Esophagus muscularis mucosa (tissue), 4 donors: ENCODE data around the gene OR2A12. TPM values are rescaled to one million over a fixed set of nuclear protein-coding genes. Genes with fewer than 3 reads are reported as not detected.

Experiments used
- DNase-seq: peaks from one replicate; pipeline ENCODE4 v3.0.0-alpha.2; 2017; ENCODE audit errors: extremely low spot score
- H3K27ac ChIP-seq, 4 donors: fragments of 200-600 bp; sonication (generic); replicated peaks in 1 of 4; 1 replicate in 3 of 4; 2 replicates in 1 of 4; pipeline ENCODE4 v1.5.1; 2016 to 2019; ENCODE audit warnings: mild to moderate bottlenecking in 1 of 4
- H3K27me3 ChIP-seq, 4 donors: fragments of 200-600 bp; sonication (generic); one replicate each; pipeline versions ENCODE4 v1.5.1 to v1.6.0; 2016 to 2019
- H3K36me3 ChIP-seq, 4 donors: fragments of 200-600 bp; sonication (generic); one replicate each; pipeline ENCODE4 v1.5.1; 2016 to 2019
- H3K4me1 ChIP-seq, 4 donors: fragments of 200-600 bp; sonication (generic); one replicate each; pipeline ENCODE4 v1.5.1; 2016 to 2019
- H3K4me3 ChIP-seq, 4 donors: fragments of 200-600 bp; sonication (generic); 1 replicate in 2 of 4; 2 replicates in 2 of 4; pipeline ENCODE4 v1.5.1; 2016 to 2019; ENCODE audit warnings: mild to moderate bottlenecking in 4 of 4, moderate library complexity in 1 of 4
- H3K9me3 ChIP-seq, 4 donors: fragments of 200-600 bp; sonication (generic); 1 replicate in 3 of 4; 2 replicates in 1 of 4; pipeline ENCODE4 v1.5.1; 2016 to 2019
- CTCF ChIP-seq, 3 experiments: fragments of 200-600 bp in 2 of 3; fragments of 450-650 bp in 1 of 3; sonication (generic) in 2 of 3; IDR thresholded peaks; one replicate each; pipeline ENCODE4 v1.5.1; 2017 to 2019; ENCODE audit warnings: antibody characterized with exemption in 3 of 3, mild to moderate bottlenecking in 2 of 3, moderate library complexity in 1 of 3
- EP300 ChIP-seq: sonication (generic); formaldehyde crosslinking; IDR thresholded peaks from one replicate; pipeline ENCODE4 v1.6.1; 2017; ENCODE audit warnings: antibody characterized with exemption
- POLR2A ChIP-seq: fragments of 450-650 bp; IDR thresholded peaks from one replicate; pipeline ENCODE4 v1.6.1; 2017; ENCODE audit warnings: antibody characterized with exemption, moderate library complexity, mild to moderate bottlenecking, low read depth
- POLR2AphosphoS5 ChIP-seq, 2 donors: sonication (generic); formaldehyde crosslinking; IDR thresholded peaks; one replicate each; pipeline ENCODE4 v1.6.1; 2017; ENCODE audit warnings: antibody characterized with exemption in 2 of 2
- WGBS: methylation state at CpG from one replicate; pipeline ENCODE4 v1.1.5; 2018; 5-methylcytosine and 5-hydroxymethylcytosine counted together
- intact Hi-C: fragments of 100-400 bp; cut with DNase I; formaldehyde crosslinking; loops from one replicate; pipeline ENCODE4 v1.15.1; 2023
- total RNA-seq, 4 donors: library from RNA; depleted of rRNA; stranded (reverse); fragments of >200 nt; gene quantifications; one replicate each; pipeline versions ENCODE4 v1.1.0 to v1.2.1, GENCODE V29; 2016

OR2A12 gene
- total RNA-seq, 4 donors from 2014 or later: not detected

- Histone ChIP-seq H3K9me3 (peaks cover 0 to 8% (median 4%) of the 10 kb centered on the region in 4 donors), H3K27ac (no peak overlapping the region), H3K27me3 (peaks cover 0 to 1% (median 0%) of the 10 kb centered on the region in 4 donors), H3K36me3 (no peaks in the 10 kb centered on the region), H3K4me3 (no peak overlapping the region), H3K4me1 (no peaks in the 10 kb centered on the region)
- DNase-seq: no peak
- intact Hi-C loops: no loop called here
- no peak for TF ChIP-seq POLR2A
- no peak for TF ChIP-seq CTCF (IDR thresholded peaks at IDR 0.05)
- TF ChIP-seq EP300: no peak
- TF ChIP-seq POLR2AphosphoS5 (IDR thresholded peaks at IDR 0.05): no peak
- WGBS: 82% methylated on average over 3 of the region's 3 CpGs
Observed at GRCh38 chr7:144090667-144091066, 4.6 kb downstream of the OR2A12 start.

DNA sequence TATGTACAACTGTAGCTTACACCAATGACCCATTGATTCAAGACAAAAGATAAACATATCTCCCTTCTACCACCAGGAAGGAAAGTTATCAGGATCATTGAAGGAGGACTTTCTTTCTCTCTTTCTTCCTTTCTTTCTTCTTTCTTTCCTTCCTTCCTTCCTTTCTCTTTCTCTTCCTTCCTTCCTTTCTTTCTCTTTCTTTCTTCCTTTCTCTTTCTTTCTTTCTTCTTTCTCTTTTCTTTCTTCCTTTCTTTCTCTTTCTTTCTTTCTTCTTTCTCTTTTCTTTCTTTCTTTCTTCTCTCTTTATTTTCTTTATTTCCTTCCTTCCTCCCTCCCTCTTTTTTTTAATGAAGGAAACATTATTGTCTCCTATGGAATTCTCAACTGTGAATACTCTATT is 12.7 kb downstream of the OR2A12 start:
- Histone ChIP-seq H3K27me3 (peaks cover 0 to 4% (median 0%) of the 10 kb centered on the region in 4 donors), H3K27ac (no peak overlapping the region), H3K4me3 (no peak overlapping the region), H3K4me1 (no peaks in the 10 kb centered on the region), H3K9me3 (no peaks in the 10 kb centered on the region), H3K36me3 (no peaks in the 10 kb centered on the region)
- no peak for DNase-seq
- intact Hi-C loops: no loop called here
- TF ChIP-seq EP300: no peak
- TF ChIP-seq POLR2AphosphoS5 (IDR thresholded peaks at IDR 0.05): no peak
- TF ChIP-seq POLR2A: no peak
- no peak for TF ChIP-seq CTCF (IDR thresholded peaks at IDR 0.05)

GRCh38 chr7:144100607-144101006 is 14.5 kb downstream of the OR2A12 start:
- no peak for DNase-seq
- Histone ChIP-seq H3K4me3 (no peak overlapping the region), H3K4me1 (no peaks in the 10 kb centered on the region), H3K27ac (no peak overlapping the region), H3K9me3 (no peaks in the 10 kb centered on the region), H3K36me3 (no peaks in the 10 kb centered on the region), H3K27me3 (peaks cover 0 to 4% (median 0%) of the 10 kb centered on the region in 4 donors)
- WGBS: 50% methylated on average over 3 of the region's 3 CpGs
- no peak for TF ChIP-seq POLR2A
- TF ChIP-seq POLR2AphosphoS5 (IDR thresholded peaks at IDR 0.05): no peak
- no peak for TF ChIP-seq CTCF (IDR thresholded peaks at IDR 0.05)
- no peak for TF ChIP-seq EP300
- intact Hi-C loops: no loop called here

DNA sequence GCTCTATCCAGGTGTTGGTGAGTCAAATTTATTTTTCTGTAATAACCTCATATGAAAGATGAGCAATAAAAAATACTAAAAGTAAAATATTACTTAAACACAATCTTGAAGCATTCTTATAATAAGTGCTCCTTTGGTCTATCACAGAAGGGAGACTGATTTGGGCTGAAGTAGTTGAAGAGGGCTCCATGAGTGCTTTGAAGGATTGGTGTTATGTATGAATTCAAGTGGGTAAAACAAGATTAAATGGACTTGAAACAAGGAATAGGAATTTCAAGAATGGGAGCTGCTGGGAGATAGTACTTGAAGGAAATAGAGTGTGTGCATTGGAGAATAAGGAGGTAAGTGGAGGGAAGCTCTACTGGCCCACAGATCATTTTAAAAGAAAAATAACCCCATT is 16.0 kb downstream of the OR2A12 start:
- DNase-seq: no peak
- H3K36me3 ChIP-seq: no peaks in the 10 kb centered on the region
- TF ChIP-seq POLR2A (no peak), CTCF (IDR thresholded peaks at IDR 0.05) (no peak), POLR2AphosphoS5 (IDR thresholded peaks at IDR 0.05) (no peak), EP300 (no peak)
- intact Hi-C loops: no loop called here
- H3K27me3 ChIP-seq: no peaks in the 10 kb centered on the region
- H3K4me3 ChIP-seq: no peak overlapping the region
- H3K4me1 ChIP-seq: no peaks in the 10 kb centered on the region
- H3K9me3 ChIP-seq: no peaks in the 10 kb centered on the region
- H3K27ac ChIP-seq: no peak overlapping the region

DNA sequence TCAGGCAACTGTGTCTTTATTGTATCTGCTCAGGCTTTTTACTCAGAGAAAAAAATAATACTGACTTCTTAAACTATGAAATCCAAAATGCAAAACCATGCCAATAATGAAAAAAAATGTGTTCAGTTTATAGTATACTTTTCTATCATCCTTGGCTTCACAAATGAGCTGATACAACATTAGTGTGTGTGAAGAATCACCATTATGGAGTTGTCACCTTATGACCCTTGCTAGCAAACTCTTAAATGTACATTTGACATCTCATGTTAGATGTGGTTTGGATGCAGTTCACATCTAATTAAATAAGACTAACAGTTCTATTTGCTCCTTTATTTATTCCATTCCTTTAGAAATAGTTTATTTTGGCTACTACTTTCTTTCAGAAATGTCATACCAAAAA is 19.1 kb downstream of the OR2A12 start:
- Histone ChIP-seq H3K4me3 (no peak overlapping the region), H3K9me3 (no peaks in the 10 kb centered on the region), H3K27ac (no peak overlapping the region), H3K4me1 (no peaks in the 10 kb centered on the region), H3K27me3 (no peaks in the 10 kb centered on the region), H3K36me3 (no peaks in the 10 kb centered on the region)
- no peak for DNase-seq
- intact Hi-C loops: no loop called here
- TF ChIP-seq EP300: no peak
